ENCODE measurements around the gene GTPBP10. TPM values are rescaled to one million over a fixed set of nuclear protein-coding genes. Genes with fewer than 3 reads are reported as not detected.

Gene GTPBP10
- total RNA-seq, 1 experiment from 2014 or later: 18.5 TPM

- no peak for DNase-seq (ENCODE audit: low spot score)
- TF ChIP-seq HMGA2 (CRISPR knock-in tag; IDR thresholded peaks at IDR 0.05): no peak
- no peak for TF ChIP-seq ZNF396 (CRISPR knock-in tag; IDR thresholded peaks at IDR 0.05; ENCODE audit: borderline replicate concordance)
- TF ChIP-seq ERG (CRISPR knock-in tag; IDR thresholded peaks at IDR 0.05): no peak
- TF ChIP-seq ESRRA (CRISPR knock-in tag; IDR thresholded peaks at IDR 0.05; ENCODE audit: borderline replicate concordance): no peak
- TF ChIP-seq FOXK1 (CRISPR knock-in tag; IDR thresholded peaks at IDR 0.05): no peak
- no peak for TF ChIP-seq ATF1 (CRISPR knock-in tag; IDR thresholded peaks at IDR 0.05)
- TF ChIP-seq NFATC4 (CRISPR knock-in tag; IDR thresholded peaks at IDR 0.05): no peak
- TF ChIP-seq TCF7 (CRISPR knock-in tag; IDR thresholded peaks at IDR 0.05; ENCODE audit: low read depth): no peak
- TF ChIP-seq CREB1 (CRISPR knock-in tag; IDR thresholded peaks at IDR 0.05): no peak
- TF ChIP-seq CTCF (IDR thresholded peaks at IDR 0.05): no peak
- TF ChIP-seq MXD4 (CRISPR knock-in tag; IDR thresholded peaks at IDR 0.05; ENCODE audit: borderline replicate concordance): no peak
- CTCF ChIA-PET: no interaction called here
- no peaks in the 10 kb centered on the region for H3K27me3 Mint-ChIP-seq (ENCODE audit: low read depth)
- no peak for ATAC-seq
- H3K4me1 Mint-ChIP-seq: no peaks in the 10 kb centered on the region
- H3K36me3 Mint-ChIP-seq: peaks cover 10% of the 10 kb centered on the region
- POLR2A ChIA-PET: no interaction called here
- H3K4me3 Mint-ChIP-seq: no peak overlapping the region
- H3K9me3 Mint-ChIP-seq: peaks cover 3% of the 10 kb centered on the region
- H3K27ac Mint-ChIP-seq: no peak overlapping the region
Observed at GRCh38 chr7:90387470-90388240, 41.1 kb downstream of the GTPBP10 start.

- peaks cover 12% of the 10 kb centered on the region for H3K36me3 Mint-ChIP-seq
- no peaks in the 10 kb centered on the region for H3K4me1 Mint-ChIP-seq
- no peak overlapping the region for H3K4me3 Mint-ChIP-seq
- ChIA-PET POLR2A (no interaction called here), CTCF (interaction anchor here (1.2 kb wide), 1 partner anchor 37 kb away, joined by 3 read pairs; no protein-coding TSS in a partner anchor)
- DNase-seq (ENCODE audit: low spot score): no peak
- H3K27ac Mint-ChIP-seq: no peak overlapping the region
- ATAC-seq: no peak
- H3K27me3 Mint-ChIP-seq (ENCODE audit: low read depth): peaks cover 7% of the 10 kb centered on the region
- H3K9me3 Mint-ChIP-seq: peaks cover 23% of the 10 kb centered on the region
- no peak for TF ChIP-seq ATF1 (CRISPR knock-in tag; IDR thresholded peaks at IDR 0.05)
- no peak for TF ChIP-seq ZBTB21 (CRISPR knock-in tag; IDR thresholded peaks at IDR 0.05; ENCODE audit: borderline replicate concordance)
- no peak for TF ChIP-seq CREB1 (CRISPR knock-in tag; IDR thresholded peaks at IDR 0.05)
- TF ChIP-seq MAX (CRISPR knock-in tag; IDR thresholded peaks at IDR 0.05): no peak
- no peak for TF ChIP-seq TP53 (CRISPR knock-in tag; IDR thresholded peaks at IDR 0.05)
- TF ChIP-seq ZNF281 (CRISPR knock-in tag; IDR thresholded peaks at IDR 0.05): no peak
- no peak for TF ChIP-seq USF2 (CRISPR knock-in tag; IDR thresholded peaks at IDR 0.05)
- TF ChIP-seq ZNF416 (CRISPR knock-in tag; IDR thresholded peaks at IDR 0.05): no peak
- TF ChIP-seq CREM (CRISPR knock-in tag; IDR thresholded peaks at IDR 0.05): no peak
- no peak for TF ChIP-seq E2F4 (CRISPR knock-in tag; IDR thresholded peaks at IDR 0.05; ENCODE audit: borderline replicate concordance, low read depth)
- no peak for TF ChIP-seq EMX1 (CRISPR knock-in tag; IDR thresholded peaks at IDR 0.05)
- TF ChIP-seq PRDM15 (CRISPR knock-in tag; IDR thresholded peaks at IDR 0.05): no peak
- no peak for TF ChIP-seq NR2C2 (CRISPR knock-in tag; IDR thresholded peaks at IDR 0.05)
- no peak for TF ChIP-seq NFYB (CRISPR knock-in tag; conservative IDR thresholded peaks at IDR 0.05; ENCODE audit: low read depth)
- no peak for TF ChIP-seq ZNF219 (CRISPR knock-in tag; IDR thresholded peaks at IDR 0.05; ENCODE audit: borderline replicate concordance)
Observed at GRCh38 chr7:90390926-90391325, 44.4 kb downstream of the GTPBP10 start.
